Hair follicular keratinocyte (primary cell): Measurements from ENCODE around the gene TPM4. TPM values are rescaled to one million over a fixed set of nuclear protein-coding genes. Genes with fewer than 3 reads are reported as not detected.

Experiments used
- total RNA-seq: library from RNA; depleted of rRNA; stranded (reverse); fragments of >200 nt; gene quantifications from 2 replicates; pipeline ENCODE4 v1.2.3, GENCODE V29; 2015

The TPM4 gene
- 706 and 728 TPM in 2 replicates for total RNA-seq

DNA sequence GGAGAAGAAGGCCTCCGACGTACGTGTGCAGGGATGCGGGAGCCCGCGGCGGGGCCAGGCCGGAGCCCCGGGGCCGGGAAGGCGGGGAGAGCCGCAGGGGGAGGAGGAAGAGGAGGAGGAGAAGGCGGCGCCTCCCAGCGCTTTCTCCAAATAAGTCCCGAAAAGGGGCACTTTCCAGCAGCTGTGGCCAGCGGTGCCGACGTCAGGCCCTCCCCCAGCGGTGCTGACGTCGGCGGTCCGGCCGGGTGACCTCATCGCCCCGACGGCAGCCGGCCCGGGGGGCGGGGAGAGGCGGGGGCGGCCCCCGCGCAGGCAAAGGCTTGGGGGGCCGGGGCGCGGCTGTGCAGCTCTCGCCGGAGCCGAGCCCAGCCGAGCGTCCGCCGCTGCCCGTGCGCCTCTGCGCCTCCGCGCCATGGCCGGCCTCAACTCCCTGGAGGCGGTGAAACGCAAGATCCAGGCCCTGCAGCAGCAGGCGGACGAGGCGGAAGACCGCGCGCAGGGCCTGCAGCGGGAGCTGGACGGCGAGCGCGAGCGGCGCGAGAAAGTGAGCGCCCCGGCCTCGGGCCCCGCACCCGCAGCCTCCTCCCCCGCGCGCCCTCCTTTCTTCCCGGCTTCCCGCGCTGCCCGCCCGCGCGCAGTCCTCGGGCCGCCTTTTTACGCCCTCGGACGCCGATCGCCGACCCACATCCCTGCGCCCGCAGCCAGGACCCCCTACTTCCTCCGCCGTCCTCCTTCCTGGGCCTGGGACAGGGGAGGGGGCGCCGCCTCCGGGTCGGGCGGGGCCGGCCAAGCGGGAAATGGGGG is at the start of gene TPM4:
TSS of gene TPM4 (plus strand) at position 342 of the 804 bp plus-strand sequence. CDS start at position 413, 71 bp downstream.

GRCh38 chr19:16111160-16111908 is 35.0 kb downstream of the TPM4 start, which contains the start of gene RAB8A:
Gene RAB8A, plus strand, starts transcription at chr19:16111889. Its CDS starts 13 bp downstream, at chr19:16111902.

DNA sequence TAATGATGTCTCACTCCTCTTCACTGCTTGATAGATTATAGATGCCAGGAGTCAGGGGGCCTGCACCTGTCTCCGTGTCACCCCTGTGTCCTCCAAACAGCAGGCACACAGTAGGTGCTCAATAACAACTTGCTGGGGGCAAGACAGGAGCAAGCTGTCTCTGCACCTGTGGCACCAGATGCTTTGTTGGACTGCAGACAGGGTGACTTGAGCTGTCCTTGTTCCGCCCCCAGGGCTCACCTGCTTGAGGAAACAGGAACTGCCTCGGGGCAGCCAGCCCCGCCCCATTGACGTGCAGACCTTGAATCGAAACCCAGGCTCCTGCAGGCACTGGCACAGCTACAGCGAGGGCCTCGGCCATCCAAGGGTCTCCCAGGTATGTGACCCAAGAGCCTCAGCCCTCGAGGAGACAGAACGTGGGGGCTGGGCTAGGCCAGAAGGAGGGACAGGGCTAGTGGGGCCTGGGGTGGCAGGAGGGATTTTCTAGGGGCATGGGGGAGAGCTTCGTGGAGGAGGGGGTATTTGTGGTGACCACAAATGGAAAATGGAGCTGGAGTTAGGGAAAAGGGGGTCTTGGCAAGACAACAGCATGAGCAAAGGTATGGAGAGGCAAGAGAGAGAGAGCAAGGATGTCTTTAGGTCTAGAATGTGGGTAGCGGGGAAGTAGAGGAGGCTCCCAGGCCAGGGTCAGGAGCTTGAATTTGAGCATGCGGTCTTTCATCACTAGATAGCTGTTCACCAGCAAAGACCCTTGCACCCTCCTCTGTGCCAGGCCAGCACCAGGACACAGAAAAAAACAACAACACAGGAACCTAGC is 67.3 kb downstream of the TPM4 start, which contains the start of gene HSH2D:
TSS of gene HSH2D (plus strand) at position 287 of the 817 bp plus-strand sequence. CDS start 5,066 bp downstream, outside the sequence.

Other genes with a start within 250 kb of the TPM4 start
- gene CYP4F2, start 178.4 kb upstream of the TPM4 start, total RNA-seq = 0.04 and 0.23 TPM in 2 replicates
- 1.7 and 3.7 TPM in 2 replicates for gene CYP4F11, start 142.0 kb upstream of the TPM4 start, total RNA-seq
- not detected in 2 replicates for gene OR10H4, start 127.5 kb upstream of the TPM4 start, total RNA-seq
- gene RAB8A, start 35.4 kb downstream of the TPM4 start, total RNA-seq = 44.4 and 74.9 TPM in 2 replicates
- gene HSH2D, start 67.2 kb downstream of the TPM4 start, total RNA-seq = 0.04 TPM in 1 of 2 replicates, not detected in the other
- not detected in 2 replicates for gene CIB3, start 97.0 kb downstream of the TPM4 start, total RNA-seq
- gene FAM32A, start 108.9 kb downstream of the TPM4 start, total RNA-seq = 77.2 and 93.5 TPM in 2 replicates
- gene AP1M1, start 121.4 kb downstream of the TPM4 start, total RNA-seq = 71.9 and 94.1 TPM in 2 replicates
- gene KLF2, start 248.3 kb downstream of the TPM4 start, total RNA-seq = 0.31 TPM in 1 of 2 replicates, not detected in the other